ENCODE data around the gene CPT1C. TPM values are rescaled to one million over a fixed set of nuclear protein-coding genes. Genes with fewer than 3 reads are reported as not detected.

Gene CPT1C
- total RNA-seq, 2 experiments from 2014 or later = 0.47 to 0.59 TPM

GRCh38 chr19:49690079-49690655, 749 bp upstream of the CPT1C start:
- Mint-ChIP-seq H3K9me3 (no peaks in the 10 kb centered on the region), H3K4me1 (ENCODE audit: low read depth) (peaks cover 21% of the 10 kb centered on the region), H3K27ac (peak overlapping the region; percentile 24), H3K4me3 (peak overlapping the region; percentile 85), H3K27me3 (peaks cover 25% of the 10 kb centered on the region), H3K36me3 (ENCODE audit: low read depth) (peaks cover 29% of the 10 kb centered on the region)
- Histone ChIP-seq H3K27me3 (ENCODE audit: control insufficient read depth in 1 of 2, insufficient read depth in 2 of 2, low read length in 2 of 2) (peaks cover 14 to 15% of the 10 kb centered on the region in 2 experiments), H3K4me3 (ENCODE audit: low read length) (peak overlapping the region; percentile 56), H3K9me3 (ENCODE audit: control insufficient read depth in 1 of 2, insufficient read depth in 1 of 2, low read length in 2 of 2) (peaks cover 0 to 5% of the 10 kb centered on the region in 2 experiments), H3K36me3 (ENCODE audit: insufficient read depth, low read length) (peaks cover 15% of the 10 kb centered on the region), H3K4me1 (ENCODE audit: insufficient read depth, low read length) (peaks cover 30% of the 10 kb centered on the region), H3K27ac (ENCODE audit: low read depth in 1 of 2, low read length in 2 of 2) (no peak overlapping the region)
- POLR2A ChIA-PET = interaction anchor here (1.5 to 2.0 kb wide), 4 partner anchors 9 to 76 kb away, joined by 3 to 6 read pairs (median 6); partner anchors contain the start of gene AP2A1
- ATAC-seq (ENCODE audit: poor library complexity) (peak; percentile 36), DNase-seq (no peak)
- TF ChIP-seq, protein P1, sequence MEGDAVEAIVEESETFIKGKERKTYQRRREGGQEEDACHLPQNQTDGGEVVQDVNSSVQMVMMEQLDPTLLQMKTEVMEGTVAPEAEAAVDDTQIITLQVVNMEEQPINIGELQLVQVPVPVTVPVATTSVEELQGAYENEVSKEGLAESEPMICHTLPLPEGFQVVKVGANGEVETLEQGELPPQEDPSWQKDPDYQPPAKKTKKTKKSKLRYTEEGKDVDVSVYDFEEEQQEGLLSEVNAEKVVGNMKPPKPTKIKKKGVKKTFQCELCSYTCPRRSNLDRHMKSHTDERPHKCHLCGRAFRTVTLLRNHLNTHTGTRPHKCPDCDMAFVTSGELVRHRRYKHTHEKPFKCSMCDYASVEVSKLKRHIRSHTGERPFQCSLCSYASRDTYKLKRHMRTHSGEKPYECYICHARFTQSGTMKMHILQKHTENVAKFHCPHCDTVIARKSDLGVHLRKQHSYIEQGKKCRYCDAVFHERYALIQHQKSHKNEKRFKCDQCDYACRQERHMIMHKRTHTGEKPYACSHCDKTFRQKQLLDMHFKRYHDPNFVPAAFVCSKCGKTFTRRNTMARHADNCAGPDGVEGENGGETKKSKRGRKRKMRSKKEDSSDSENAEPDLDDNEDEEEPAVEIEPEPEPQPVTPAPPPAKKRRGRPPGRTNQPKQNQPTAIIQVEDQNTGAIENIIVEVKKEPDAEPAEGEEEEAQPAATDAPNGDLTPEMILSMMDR (IDR thresholded peaks at IDR 0.05) = peak; percentile 22
- intact Hi-C loops (cut with DNase I, micrococcal nuclease) = loop anchor here in 1 of 2 experiments (1.0 kb wide), 1 partner anchor 23 kb away; no protein-coding TSS in a partner anchor
- CTCF ChIA-PET = interaction anchor here (1.0 to 1.2 kb wide), 2 partner anchors 9 to 12 kb away, joined by 3 read pairs; no protein-coding TSS in a partner anchor

- peak overlapping the region; percentile 56 for H3K4me3 ChIP-seq (ENCODE audit: low read length)
These were observed 579 bp downstream of the CPT1C start for GRCh38 chr19:49691243-49692146.

GRCh38 chr19:49692147-49692506, 1.2 kb downstream of the CPT1C start:
- Mint-ChIP-seq H3K27me3 (peaks cover 25% of the 10 kb centered on the region), H3K27ac (no peak overlapping the region), H3K36me3 (ENCODE audit: low read depth) (peaks cover 19% of the 10 kb centered on the region), H3K4me1 (ENCODE audit: low read depth) (peaks cover 21% of the 10 kb centered on the region), H3K4me3 (no peak overlapping the region), H3K9me3 (no peaks in the 10 kb centered on the region)
- DNase-seq (peak in 1 of 14 experiments; percentile 20), ATAC-seq (ENCODE audit: poor library complexity) (no peak)
- Histone ChIP-seq H3K4me3 (ENCODE audit: low read length) (no peak overlapping the region), H3K27ac (ENCODE audit: low read depth in 1 of 2, low read length in 2 of 2) (no peak overlapping the region), H3K27me3 (ENCODE audit: control insufficient read depth in 1 of 2, insufficient read depth in 2 of 2, low read length in 2 of 2) (peaks cover 14 to 15% of the 10 kb centered on the region in 2 experiments), H3K4me1 (ENCODE audit: insufficient read depth, low read length) (peaks cover 30% of the 10 kb centered on the region), H3K36me3 (ENCODE audit: insufficient read depth, low read length) (peaks cover 3% of the 10 kb centered on the region), H3K9me3 (ENCODE audit: control insufficient read depth in 1 of 2, insufficient read depth in 1 of 2, low read length in 2 of 2) (peaks cover 0 to 5% of the 10 kb centered on the region in 2 experiments)
- intact Hi-C loops (cut with DNase I, micrococcal nuclease) = no loop called here
- POLR2A ChIA-PET = no interaction called here
- TF ChIP-seq, protein P1 (IDR thresholded peaks at IDR 0.05) = no peak
- CTCF ChIA-PET = no interaction called here

More at GRCh38 chr19:49691243-49692146, 579 bp downstream of the CPT1C start:
- TF ChIP-seq, protein P1 (IDR thresholded peaks at IDR 0.05) = no peak
- Histone ChIP-seq H3K27ac (ENCODE audit: low read depth in 1 of 2, low read length in 2 of 2) (no peak overlapping the region), H3K4me1 (ENCODE audit: insufficient read depth, low read length) (peaks cover 30% of the 10 kb centered on the region), H3K9me3 (ENCODE audit: control insufficient read depth in 1 of 2, insufficient read depth in 1 of 2, low read length in 2 of 2) (peaks cover 0 to 5% of the 10 kb centered on the region in 2 experiments), H3K27me3 (ENCODE audit: control insufficient read depth in 1 of 2, insufficient read depth in 2 of 2, low read length in 2 of 2) (peaks cover 14 to 15% of the 10 kb centered on the region in 2 experiments), H3K36me3 (ENCODE audit: insufficient read depth, low read length) (peaks cover 3% of the 10 kb centered on the region)
- H3K27me3 Mint-ChIP-seq = peaks cover 25% of the 10 kb centered on the region
- peak in 6 of 14 experiments; percentile 26 to 68 (median 53) for DNase-seq
- peak overlapping the region; percentile 85 for H3K4me3 Mint-ChIP-seq
- no peaks in the 10 kb centered on the region for H3K9me3 Mint-ChIP-seq
- no peak overlapping the region for H3K27ac Mint-ChIP-seq
- peaks cover 19% of the 10 kb centered on the region for H3K36me3 Mint-ChIP-seq (ENCODE audit: low read depth)
- peaks cover 21% of the 10 kb centered on the region for H3K4me1 Mint-ChIP-seq (ENCODE audit: low read depth)
- peak; percentile 24 for ATAC-seq (ENCODE audit: poor library complexity)
- ChIA-PET POLR2A (interaction anchor here (1.5 to 2.0 kb wide), 3 partner anchors 15 to 75 kb away, joined by 5 to 6 read pairs (median 6); partner anchors contain the start of gene AP2A1), CTCF (interaction anchor here (1.2 kb wide), 1 partner anchor 11 kb away, joined by 3 read pairs; no protein-coding TSS in a partner anchor)
- intact Hi-C loops (cut with DNase I, micrococcal nuclease) = no loop called here

Data from CD4-positive, alpha-beta T cell (primary cell).